GM19395 (cell line): ENCODE data around the gene RDH8.

Source experiments
- ATAC-seq: cut with Tn5 transposase; IDR thresholded peaks from one replicate; pipeline ENCODE4 v1.9.1; 2021; ENCODE audit warnings: mild to moderate bottlenecking, moderate library complexity; ENCODE audit not compliant: unreplicated experiment

The RDH8 gene

DNA sequence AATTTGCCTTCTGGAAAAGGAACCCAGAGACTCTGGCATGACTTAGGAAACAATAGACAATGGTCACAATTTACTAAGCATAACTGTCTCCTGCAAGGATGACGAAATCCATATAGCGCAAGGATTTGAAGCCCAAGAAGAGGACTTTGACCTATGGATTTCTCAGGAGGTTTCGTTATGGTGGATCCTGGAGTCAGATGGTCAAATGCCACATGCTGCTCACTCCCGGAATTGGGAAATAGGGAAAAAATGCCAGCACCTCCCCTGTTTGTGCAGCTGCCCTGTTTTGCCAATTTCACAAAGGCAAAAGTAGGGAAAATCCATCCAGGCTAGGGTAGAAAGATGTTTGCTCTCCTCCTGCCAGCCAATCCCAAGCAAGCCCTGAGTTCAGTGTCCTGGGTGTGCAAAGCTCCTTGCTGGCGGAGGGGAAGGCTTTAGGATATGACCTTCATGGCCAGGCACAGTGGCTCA is 23.4 kb downstream of the RDH8 start:
- no peak for ATAC-seq

DNA sequence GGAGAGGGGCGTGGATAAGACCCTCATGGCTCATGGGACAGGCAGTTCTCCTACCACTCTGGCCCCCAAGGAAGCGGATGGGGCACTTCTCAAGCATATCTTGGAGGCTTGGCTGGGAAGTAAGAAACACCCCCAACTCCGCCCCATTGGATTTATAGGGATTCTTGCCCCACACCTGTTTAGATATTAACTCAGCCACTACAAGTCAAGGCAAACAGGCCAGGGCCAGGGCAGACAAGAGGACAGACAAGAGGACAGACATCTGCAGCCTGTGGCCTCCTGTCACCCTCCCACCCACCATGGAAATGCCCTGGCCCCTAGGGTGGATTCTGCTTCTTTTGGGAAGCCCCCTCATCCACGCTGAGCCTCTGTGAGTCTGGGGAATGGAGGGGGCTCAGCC is 24.1 kb downstream of the RDH8 start:
- no peak for ATAC-seq

DNA sequence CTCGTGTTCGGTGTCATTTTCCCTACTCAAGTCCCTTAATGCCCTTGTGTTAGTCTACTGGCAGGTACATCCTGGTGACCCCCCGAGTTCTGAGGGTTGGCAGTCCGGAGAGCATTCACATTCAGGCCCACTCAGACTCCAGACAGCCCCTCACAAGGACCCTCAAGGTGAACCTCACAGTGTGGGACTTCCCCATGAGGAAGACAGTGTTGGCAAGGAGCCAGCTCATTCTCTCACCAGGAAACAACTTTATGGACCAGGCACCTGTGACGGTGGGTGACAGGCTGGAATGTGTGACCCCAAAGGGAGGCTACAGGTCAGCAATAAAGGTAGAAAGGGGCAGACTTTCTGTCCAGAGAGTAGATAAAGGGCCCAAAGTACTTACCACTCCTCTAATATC is 24.5 kb downstream of the RDH8 start:
- ATAC-seq = no peak

DNA sequence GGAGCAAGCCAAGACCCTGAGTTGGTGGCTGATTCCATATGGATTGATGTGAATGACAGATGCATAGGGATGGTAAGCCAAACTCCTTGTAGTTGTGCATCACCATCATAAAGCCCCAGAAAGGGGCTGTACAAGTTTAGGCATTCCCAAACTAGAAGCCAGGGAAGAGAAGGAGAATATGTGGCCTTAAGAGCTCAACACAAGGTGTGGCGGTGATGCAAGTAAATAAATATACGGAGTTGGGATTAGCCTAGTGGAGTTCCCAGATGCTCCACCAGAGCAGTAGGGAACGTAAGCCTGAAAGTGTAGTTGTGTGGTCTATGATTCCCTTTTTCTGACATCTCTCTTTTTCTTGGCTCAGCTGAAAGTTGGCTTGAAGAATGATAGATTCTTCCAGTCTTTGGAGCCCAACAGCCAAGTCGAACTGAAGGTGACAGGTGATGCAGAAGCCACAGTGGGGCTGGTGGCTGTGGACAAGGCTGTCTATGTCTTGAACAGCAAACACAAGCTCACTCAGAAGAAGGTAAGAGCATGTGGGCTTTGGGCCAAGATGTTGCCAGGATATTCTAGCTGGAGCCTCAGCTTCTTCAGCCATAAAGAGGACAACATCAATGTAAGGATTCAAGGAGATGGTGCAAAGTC is 30.1 kb downstream of the RDH8 start:
- ATAC-seq = no peak

DNA sequence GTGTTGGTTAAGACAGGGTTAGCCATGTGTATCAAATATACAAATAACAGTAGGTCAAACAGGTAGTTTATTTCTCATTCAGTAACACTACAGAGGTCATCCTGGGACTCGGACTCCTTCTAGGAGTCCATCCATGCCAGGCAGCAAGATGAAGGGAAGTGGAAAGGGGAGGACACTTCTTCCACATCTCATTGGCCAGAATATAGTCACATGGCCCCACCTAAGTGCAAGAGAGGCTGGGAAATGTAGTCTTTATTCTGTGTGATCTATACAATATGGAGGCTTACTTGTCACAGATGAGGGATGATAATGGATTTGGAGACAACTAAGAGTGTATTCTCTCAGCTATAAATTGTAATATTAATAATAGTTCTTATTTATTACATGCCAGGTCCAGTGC is 31.1 kb downstream of the RDH8 start:
- ATAC-seq = no peak

DNA sequence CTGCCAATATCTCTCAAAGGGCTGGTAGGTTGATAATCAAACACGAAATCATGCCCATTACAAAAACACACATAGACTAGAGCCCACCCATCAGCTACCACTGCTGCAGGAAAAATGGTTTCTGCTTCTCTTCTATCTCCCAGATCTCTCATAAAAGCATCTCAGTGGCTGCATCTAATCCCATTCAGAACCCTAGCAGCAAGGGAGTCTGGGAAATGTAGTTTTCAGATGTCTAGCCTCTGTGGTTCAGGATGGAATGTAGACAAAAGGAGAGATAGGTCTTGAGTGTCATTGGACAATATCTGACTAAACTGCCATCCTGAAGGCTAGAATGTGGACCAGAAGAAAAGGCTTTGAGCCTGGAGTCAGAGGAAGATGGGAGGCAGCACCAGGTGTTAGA is 32.1 kb downstream of the RDH8 start:
- ATAC-seq = no peak

DNA sequence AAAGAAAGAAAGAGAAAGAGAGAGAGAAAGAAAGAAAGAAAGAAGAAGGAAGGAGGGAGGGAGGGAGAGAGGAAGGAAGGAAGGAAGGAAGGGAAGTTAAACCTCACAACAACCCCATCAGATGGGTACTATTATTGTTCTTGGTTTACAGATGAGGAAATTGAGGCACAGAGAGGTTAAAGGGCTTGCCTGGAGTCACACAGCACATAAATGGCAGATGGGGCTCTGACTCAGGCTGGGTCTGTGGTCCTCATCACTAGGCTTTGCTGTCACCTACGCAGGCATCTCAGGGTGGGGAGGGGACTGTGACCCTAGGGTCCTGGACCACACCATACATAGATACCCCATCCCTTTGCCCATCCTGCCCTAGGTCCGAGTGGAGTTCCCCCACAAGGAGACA is 36.3 kb downstream of the RDH8 start:
- no peak for ATAC-seq

DNA sequence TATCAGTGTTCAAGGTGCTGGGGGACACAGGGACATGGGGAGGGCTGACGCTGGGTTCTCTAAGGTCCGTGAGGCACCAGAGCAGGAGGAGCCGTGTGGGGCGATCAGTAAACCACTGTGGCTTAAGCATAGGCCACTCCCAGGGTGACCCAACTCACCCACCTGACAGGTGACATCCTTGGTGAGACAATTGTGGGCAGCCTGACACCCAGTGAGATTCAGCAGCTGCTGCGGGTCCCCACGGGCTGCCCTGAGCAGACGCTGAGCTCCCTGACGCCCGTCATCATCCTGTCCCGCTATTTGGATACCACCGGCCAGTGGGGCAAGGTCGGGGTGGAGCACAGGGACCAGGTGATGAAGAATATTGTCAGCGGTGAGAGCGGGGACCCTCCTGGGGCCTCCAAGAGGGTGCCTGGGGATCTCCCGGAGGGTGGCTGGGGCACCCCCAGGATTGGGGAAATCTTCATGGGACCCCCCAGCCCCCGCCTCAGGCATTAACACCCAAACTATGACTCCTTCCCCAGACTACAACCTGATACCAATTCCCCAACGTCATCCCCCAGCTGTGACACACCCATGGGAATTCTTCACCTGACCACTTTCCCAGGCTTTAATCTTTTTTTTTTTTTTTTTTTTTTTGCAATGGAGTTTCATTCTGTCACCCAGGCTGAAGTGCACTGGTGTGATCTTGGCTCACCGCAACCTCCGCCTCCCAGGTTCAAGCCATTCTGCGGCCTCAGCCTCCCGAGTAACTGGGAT is 39.5 kb downstream of the RDH8 start:
- ATAC-seq = no peak

DNA sequence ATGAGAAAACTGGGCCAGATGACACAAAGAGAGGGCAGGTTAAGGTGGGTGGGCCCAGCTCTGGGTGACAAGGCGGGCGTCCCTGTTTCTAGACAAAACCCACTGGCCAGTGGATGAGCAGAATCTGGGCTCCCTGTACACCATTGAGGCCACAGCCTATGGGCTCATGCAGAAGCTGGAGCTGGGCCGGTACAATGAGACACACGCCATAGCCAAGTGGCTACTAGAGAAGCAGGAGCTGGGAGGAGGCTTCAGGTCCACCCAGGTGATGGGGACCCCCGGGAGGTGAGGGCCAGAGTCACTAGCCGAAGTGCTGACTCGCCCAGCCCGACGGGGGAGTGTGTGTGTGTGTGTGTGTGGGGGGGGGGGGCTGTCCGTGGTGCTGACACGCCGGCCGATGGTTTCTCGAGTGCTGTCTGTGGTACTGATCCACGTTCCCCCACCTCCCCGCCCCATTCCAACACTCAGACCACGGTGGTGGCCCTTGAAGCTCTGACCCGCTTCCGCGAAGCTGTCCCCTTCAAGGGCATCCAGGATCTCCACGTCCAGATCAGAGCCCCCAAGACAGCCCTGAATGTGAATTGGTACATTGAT is 48.5 kb downstream of the RDH8 start:
- no peak for ATAC-seq

DNA sequence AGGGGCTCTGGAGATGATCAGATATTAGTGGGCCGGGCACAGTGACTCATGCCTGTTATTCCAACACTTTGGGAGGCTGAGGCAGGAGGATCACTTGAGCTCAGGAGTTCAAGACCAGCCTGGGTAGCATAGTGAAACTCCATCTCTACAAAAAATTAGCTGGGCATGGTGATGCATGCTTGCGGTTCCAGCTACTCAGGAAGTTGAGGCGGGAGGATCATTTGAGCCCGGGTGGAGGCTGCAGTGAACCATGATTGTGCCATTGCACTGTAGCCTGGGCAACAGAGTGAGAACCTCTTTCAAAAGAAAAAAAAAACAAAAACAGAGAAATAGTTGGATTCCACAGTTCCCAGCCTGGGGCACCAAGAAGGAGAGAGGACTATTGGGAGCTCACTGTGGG is 54.9 kb downstream of the RDH8 start:
- ATAC-seq = no peak

DNA sequence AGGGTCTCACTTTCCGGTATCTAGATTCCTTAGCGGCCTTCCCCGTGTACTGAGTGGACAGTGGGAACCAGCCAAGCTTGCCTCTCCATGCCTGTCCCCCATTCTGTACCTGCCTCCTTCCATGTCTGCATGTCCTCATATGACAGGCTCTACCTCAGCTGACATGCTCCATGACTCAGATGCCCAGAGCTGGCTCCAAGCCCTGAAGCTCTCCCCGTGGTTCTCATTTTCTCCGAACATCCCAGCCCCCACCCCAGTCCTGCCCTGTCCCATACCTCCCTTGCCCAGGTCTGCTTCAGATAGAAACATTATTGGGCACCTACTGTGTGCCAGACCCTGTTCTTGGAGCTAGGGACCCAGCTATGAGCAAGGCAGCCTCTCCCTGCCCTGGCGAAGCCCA is 55.8 kb downstream of the RDH8 start:
- no peak for ATAC-seq

DNA sequence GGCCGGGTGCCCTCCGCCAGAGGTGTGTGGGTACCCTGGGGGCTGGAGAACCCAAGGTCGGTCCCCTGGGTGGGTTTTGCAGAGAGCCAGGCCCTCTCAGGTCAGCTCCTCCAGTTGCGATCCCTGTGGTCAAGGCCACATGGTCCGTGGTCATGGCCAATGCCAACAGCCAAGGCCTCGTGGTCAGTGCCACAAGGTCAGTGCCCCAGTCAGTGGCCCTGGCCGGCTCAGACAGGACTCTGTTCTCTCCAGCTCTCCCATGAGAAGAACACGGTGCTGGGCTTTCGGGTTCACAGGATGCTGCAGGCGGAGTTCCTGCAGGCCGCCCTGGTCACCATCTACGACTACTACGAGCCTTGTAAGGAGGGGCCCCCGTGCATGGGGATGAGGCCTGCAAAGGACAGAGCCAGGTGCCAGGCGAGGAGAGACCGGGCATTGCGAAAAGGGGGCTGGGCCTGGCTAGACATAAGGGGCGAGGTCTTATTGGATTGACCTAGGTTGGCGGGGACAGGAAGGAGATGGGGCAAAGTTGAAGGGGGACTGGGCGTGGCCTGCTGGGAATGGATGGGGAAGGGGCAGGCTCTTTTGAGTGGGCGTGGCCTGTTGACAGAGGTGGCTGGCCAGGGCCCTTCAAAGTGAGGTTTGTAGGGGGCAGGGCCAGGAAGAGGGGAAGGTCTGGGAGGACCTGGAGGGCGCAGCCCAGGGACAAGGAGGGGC is 57.6 kb downstream of the RDH8 start:
- ATAC-seq = no peak
